ENCODE data around the gene POLG. TPM values are rescaled to one million over a fixed set of nuclear protein-coding genes. Genes with fewer than 3 reads are reported as not detected.

Gene POLG
- total RNA-seq, 1 experiment from 2014 or later = 60.3 TPM

GRCh38 chr15:89307791-89308190, 26.8 kb downstream of the POLG start:
- peaks cover 39 to 82% (median 79%) of the 10 kb centered on the region in 3 experiments; a peak in 6 of 7 replicates for H3K36me3 Mint-ChIP-seq (ENCODE audit: insufficient read depth in 1 of 3, low read depth in 3 of 3)
- no peak overlapping the region for H4K91ac ChIP-seq (ENCODE audit: insufficient read length, low read depth, low read length)

More at GRCh38 chr15:89307791-89308190, 26.8 kb downstream of the POLG start:
- H3K79me1 ChIP-seq (ENCODE audit: insufficient read depth, low read depth, low read length, poor library complexity, severe bottlenecking) = no peaks in the 10 kb centered on the region
- Mint-ChIP-seq H3K27ac (no peak overlapping the region), H3K4me1 (no peaks in the 10 kb centered on the region), H3K27me3 (ENCODE audit: low read depth) (no peaks in the 10 kb centered on the region), H3K4me3 (no peak overlapping the region), H3K9me3 (no peaks in the 10 kb centered on the region)
- H3K27ac ChIP-seq (ENCODE audit: insufficient read length, low read depth, low read length) = no peak overlapping the region
- TF ChIP-seq, protein P1, sequence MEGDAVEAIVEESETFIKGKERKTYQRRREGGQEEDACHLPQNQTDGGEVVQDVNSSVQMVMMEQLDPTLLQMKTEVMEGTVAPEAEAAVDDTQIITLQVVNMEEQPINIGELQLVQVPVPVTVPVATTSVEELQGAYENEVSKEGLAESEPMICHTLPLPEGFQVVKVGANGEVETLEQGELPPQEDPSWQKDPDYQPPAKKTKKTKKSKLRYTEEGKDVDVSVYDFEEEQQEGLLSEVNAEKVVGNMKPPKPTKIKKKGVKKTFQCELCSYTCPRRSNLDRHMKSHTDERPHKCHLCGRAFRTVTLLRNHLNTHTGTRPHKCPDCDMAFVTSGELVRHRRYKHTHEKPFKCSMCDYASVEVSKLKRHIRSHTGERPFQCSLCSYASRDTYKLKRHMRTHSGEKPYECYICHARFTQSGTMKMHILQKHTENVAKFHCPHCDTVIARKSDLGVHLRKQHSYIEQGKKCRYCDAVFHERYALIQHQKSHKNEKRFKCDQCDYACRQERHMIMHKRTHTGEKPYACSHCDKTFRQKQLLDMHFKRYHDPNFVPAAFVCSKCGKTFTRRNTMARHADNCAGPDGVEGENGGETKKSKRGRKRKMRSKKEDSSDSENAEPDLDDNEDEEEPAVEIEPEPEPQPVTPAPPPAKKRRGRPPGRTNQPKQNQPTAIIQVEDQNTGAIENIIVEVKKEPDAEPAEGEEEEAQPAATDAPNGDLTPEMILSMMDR (conservative IDR thresholded peaks at IDR 0.05) = no peak
- H2BK15ac ChIP-seq (ENCODE audit: low read depth, low read length) = no peak overlapping the region
- no peak overlapping the region for H3K14ac ChIP-seq (ENCODE audit: insufficient read depth, low read length)
- no CpG with 5 or more reads among the region's 2 CpGs for WGBS (ENCODE audit: extremely low coverage, insufficient read length, low lambda C conversion rate)
- no peak overlapping the region for H2BK5ac ChIP-seq (ENCODE audit: insufficient read length, low read length)
- H2AK5ac ChIP-seq (ENCODE audit: insufficient read length, low read length) = no peak overlapping the region
- no peak overlapping the region for H3K56ac ChIP-seq (ENCODE audit: insufficient read length, low read depth, low read length)
- H2BK120ac ChIP-seq (ENCODE audit: low read depth, low read length, poor library complexity, severe bottlenecking) = no peak overlapping the region
- no peak for DNase-seq
- H4K20me1 ChIP-seq (ENCODE audit: control insufficient read depth, insufficient read depth, insufficient read length) = no peaks in the 10 kb centered on the region
- no peaks in the 10 kb centered on the region for H3K23me2 ChIP-seq (ENCODE audit: insufficient read length, low read depth, low read length, poor library complexity, severe bottlenecking)
- no peak overlapping the region for H3K9ac ChIP-seq (ENCODE audit: extremely low read depth, insufficient read length, low read length)
- no peak overlapping the region for H2AFZ ChIP-seq (ENCODE audit: low read length)
- H3K4ac ChIP-seq (ENCODE audit: low read depth, low read length) = no peak overlapping the region
- no peak overlapping the region for H2BK20ac ChIP-seq (ENCODE audit: low read depth, low read length, poor library complexity, severe bottlenecking)
- no peak overlapping the region for H2BK12ac ChIP-seq (ENCODE audit: insufficient read length, low read depth, low read length)
- H3K27me3 ChIP-seq (ENCODE audit: insufficient read depth, low read length) = no peaks in the 10 kb centered on the region
- H3K9me3 ChIP-seq (ENCODE audit: control insufficient read depth, low read depth, low read length) = no peaks in the 10 kb centered on the region
- no peak overlapping the region for H4K5ac ChIP-seq (ENCODE audit: insufficient read length, low read depth, low read length)
- no peaks in the 10 kb centered on the region for H3K79me2 ChIP-seq (ENCODE audit: insufficient read depth, low read length)
- no peak overlapping the region for H3K23ac ChIP-seq (ENCODE audit: insufficient read length, low read depth, low read length)
- no peak overlapping the region for H3K4me2 ChIP-seq (ENCODE audit: insufficient read depth, insufficient read length, low read length)
- no peak overlapping the region for H3K18ac ChIP-seq (ENCODE audit: insufficient read length, low read depth, low read length)
- H3K4me1 ChIP-seq (ENCODE audit: insufficient read depth, low read length) = no peaks in the 10 kb centered on the region
- H4K8ac ChIP-seq (replicated peaks; ENCODE audit: insufficient read length, low read depth, low read length) = no peak overlapping the region
- no peak overlapping the region for H3T11ph ChIP-seq (ENCODE audit: low read length)
